SK-N-SH (cell line): ENCODE measurements around the gene DSCAML1. TPM values are rescaled to one million over a fixed set of nuclear protein-coding genes. Genes with fewer than 3 reads are reported as not detected.

ENCODE experiments used
- CTCF ChIA-PET: fragments of 300-600, 350-600 bp; formaldehyde crosslinking; extraction: SDS; loops from one replicate; lab custom pipeline; 2021; lab: Yijun Ruan, JAX
- POLR2A ChIA-PET: fragments of 350-600 bp; sonication (Branson Sonifier 250); formaldehyde crosslinking; extraction: SDS; loops from one replicate; lab custom pipeline; 2020; ENCODE audit warnings: antibody characterized with exemption, inconsistent platforms; lab: Yijun Ruan, JAX
- DNase-seq: peaks from one replicate; pipeline ENCODE4 v3.0.0; 2012
- H2AFZ ChIP-seq: fragments of 200-600 bp; sonication (generic); 2 replicates; pipeline ENCODE4 v1.8.1; 2016; ENCODE audit warnings: antibody characterized with exemption, mild to moderate bottlenecking, low read depth
- H3F3A ChIP-seq: fragments of 200-600 bp; sonication (generic); replicated peaks from 2 replicates; pipeline ENCODE3; 2016; ENCODE audit warnings: antibody characterized with exemption, mild to moderate bottlenecking; ENCODE audit not compliant: insufficient read depth
- H3K27ac ChIP-seq, 2 experiments: fragments of 200-500 bp in 1 of 2; fragments of 200-600 bp in 1 of 2; sonication (Bioruptor generic) in 1 of 2; sonication (generic), shearing (Covaris generic) in 1 of 2; 2 replicates each; pipeline versions ENCODE4 v1.5.1 to v1.6.1; 2014 to 2016; ENCODE audit warnings: low read depth in 2 of 2, inconsistent platforms in 1 of 2, low read length in 1 of 2, mild to moderate bottlenecking in 1 of 2, mixed read lengths in 1 of 2
- H3K27me3 ChIP-seq: fragments of 200-600 bp; sonication (generic), shearing (Covaris generic); 2 replicates; pipeline ENCODE4 v1.6.1; 2016; ENCODE audit warnings: mixed run types; ENCODE audit not compliant: insufficient read depth
- H3K36me3 ChIP-seq, 2 experiments: fragments of 200-500 bp in 1 of 2; fragments of 200-600 bp in 1 of 2; sonication (Bioruptor generic) in 1 of 2; sonication (generic) in 1 of 2; replicated peaks in 1 of 2; 2 replicates each; pipeline versions ENCODE3 to v1.5.1; 2014 to 2016; ENCODE audit warnings: low read length in 1 of 2, mild to moderate bottlenecking in 1 of 2; ENCODE audit not compliant: insufficient read depth in 2 of 2, control insufficient read depth in 1 of 2
- H3K4me1 ChIP-seq, 2 experiments: fragments of 200-500 bp in 1 of 2; fragments of 200-600 bp in 1 of 2; sonication (Bioruptor generic) in 1 of 2; sonication (generic), shearing (Covaris generic) in 1 of 2; 2 replicates each; pipeline versions ENCODE4 v1.5.1 to v1.6.1; 2014 to 2016; ENCODE audit warnings: low read depth in 1 of 2, low read length in 1 of 2, mixed run types in 1 of 2; ENCODE audit not compliant: insufficient read depth in 2 of 2, control insufficient read depth in 1 of 2
- H3K4me2 ChIP-seq: fragments of 200-600 bp; sonication (generic), shearing (Covaris generic); 2 replicates; pipeline ENCODE4 v1.6.1; 2017; ENCODE audit warnings: mixed run types
- H3K4me3 ChIP-seq, 2 experiments: fragments of 200-500 bp in 1 of 2; fragments of 200-600 bp in 1 of 2; sonication (Bioruptor generic) in 1 of 2; sonication (generic), shearing (Covaris generic) in 1 of 2; 2 replicates each; pipeline versions ENCODE4 v1.5.1 to v1.8.1; 2014 to 2016; ENCODE audit warnings: low read depth in 2 of 2, inconsistent platforms in 1 of 2, low read length in 1 of 2, mild to moderate bottlenecking in 1 of 2, mixed read lengths in 1 of 2, moderate library complexity in 1 of 2
- H3K79me2 ChIP-seq: fragments of 200-600 bp; sonication (generic); 2 replicates; pipeline ENCODE4 v1.8.1; 2017; ENCODE audit warnings: mild to moderate bottlenecking; ENCODE audit not compliant: insufficient read depth
- H3K9ac ChIP-seq: fragments of 200-600 bp; sonication (generic); 2 replicates; pipeline ENCODE4 v1.6.1; 2017; ENCODE audit warnings: mixed run types
- H3K9me2 ChIP-seq: fragments of 200-600 bp; sonication (generic); 2 replicates; pipeline ENCODE4 v1.6.1; 2017; ENCODE audit warnings: mixed run types
- H3K9me3 ChIP-seq: fragments of 200-600 bp; sonication (generic); 2 replicates; pipeline ENCODE4 v1.6.1; 2017; ENCODE audit warnings: mixed run types, mild to moderate bottlenecking, moderate library complexity
- H4K20me1 ChIP-seq: fragments of 200-600 bp; sonication (generic); 2 replicates; pipeline ENCODE4 v1.6.1; 2017; ENCODE audit warnings: mild to moderate bottlenecking, mixed run types; ENCODE audit not compliant: insufficient read depth
- CHD2 ChIP-seq: fragments of 150-350 bp; IDR thresholded peaks from 2 replicates; pipeline ENCODE4 v1.6.1; 2018; ENCODE audit warnings: low read length; ENCODE audit not compliant: partially characterized antibody
- ELF1 ChIP-seq: IDR thresholded peaks from 2 replicates; pipeline ENCODE4 v1.4.0; 2012
- EP300 ChIP-seq, 2 experiments: IDR thresholded peaks; 2 replicates each; pipeline versions ENCODE4 v1.4.0 to v1.6.1; 2012; ENCODE audit warnings: borderline replicate concordance in 1 of 2, low read depth in 1 of 2, low read length in 1 of 2
- GATA2 ChIP-seq: sonication (generic); formaldehyde crosslinking; IDR thresholded peaks from 2 replicates; pipeline ENCODE4 v1.5.0; 2020; ENCODE audit warnings: mild to moderate bottlenecking, missing genetic modification reagents
- MEF2A ChIP-seq: IDR thresholded peaks from 2 replicates; pipeline ENCODE4 v1.4.0; 2012; ENCODE audit warnings: low read depth, borderline replicate concordance
- POLR2AphosphoS5 ChIP-seq: IDR thresholded peaks from 2 replicates; pipeline ENCODE4 v1.6.1; 2012; ENCODE audit warnings: low read depth, low read length
- RFX5 ChIP-seq: IDR thresholded peaks from 2 replicates; pipeline ENCODE4 v1.6.1; 2012; ENCODE audit warnings: mild to moderate bottlenecking, improper control_type of control experiment, low read length
- RXRA ChIP-seq: IDR thresholded peaks from 2 replicates; pipeline ENCODE4 v1.4.0; 2012; ENCODE audit warnings: low read depth, mild to moderate bottlenecking, borderline replicate concordance
- SMC3 ChIP-seq: IDR thresholded peaks from 2 replicates; pipeline ENCODE4 v1.6.1; 2012; ENCODE audit warnings: low read depth, low read length, improper control_type of control experiment
- TAF1 ChIP-seq: IDR thresholded peaks from 2 replicates; pipeline ENCODE4 v1.6.1; 2012; ENCODE audit warnings: low read depth, mild to moderate bottlenecking, low read length, moderate library complexity, borderline replicate concordance
- YY1 ChIP-seq: IDR thresholded peaks from 2 replicates; pipeline ENCODE4 v1.4.0; 2012; ENCODE audit warnings: low read depth, mild to moderate bottlenecking
- WGBS: methylation state at CpG from one replicate; pipeline ENCODE4 v1.1.6; 2017; ENCODE audit warnings: low lambda C conversion rate; 5-methylcytosine and 5-hydroxymethylcytosine counted together
- polyA plus RNA-seq, 3 experiments: library from polyadenylated mRNA; depleted of rRNA; stranded (reverse); fragments of >200 nt; gene quantifications; 2 replicates each; pipeline ENCODE4 v1.2.3, GENCODE V29; 2012
- TF ChIP-seq, protein P1 (sequence below): IDR thresholded peaks from 2 replicates; pipeline ENCODE4 v1.6.1; 2012; ENCODE audit warnings: mild to moderate bottlenecking, low read depth, low read length, moderate library complexity
- TF ChIP-seq, protein P2 (sequence below): fragments of 150-350 bp; IDR thresholded peaks from 2 replicates; pipeline ENCODE4 v1.6.1; 2017; ENCODE audit warnings: antibody characterized with exemption, low read length, low read depth, borderline replicate concordance
- TF ChIP-seq, protein P3 (sequence below): IDR thresholded peaks from 2 replicates; pipeline ENCODE4; 2012
- TF ChIP-seq, protein P4 (sequence below): IDR thresholded peaks from 2 replicates; pipeline ENCODE4 v1.4.0; 2012; ENCODE audit warnings: low read depth
- TF ChIP-seq, protein P5 (sequence below): IDR thresholded peaks from 2 replicates; pipeline ENCODE4 v1.4.0; 2012; ENCODE audit warnings: low read depth, borderline replicate concordance
- TF ChIP-seq, protein P6 (sequence below): fragments of 200-600 bp; sonication (generic); IDR thresholded peaks from 2 replicates; pipeline ENCODE4 v1.6.1; 2017; ENCODE audit warnings: antibody characterized with exemption, mild to moderate bottlenecking, moderate library complexity

DSCAML1 gene
- polyA plus RNA-seq, 1 of the 3 experiments (the other 2 are of a cell fraction) = not detected

DNA sequence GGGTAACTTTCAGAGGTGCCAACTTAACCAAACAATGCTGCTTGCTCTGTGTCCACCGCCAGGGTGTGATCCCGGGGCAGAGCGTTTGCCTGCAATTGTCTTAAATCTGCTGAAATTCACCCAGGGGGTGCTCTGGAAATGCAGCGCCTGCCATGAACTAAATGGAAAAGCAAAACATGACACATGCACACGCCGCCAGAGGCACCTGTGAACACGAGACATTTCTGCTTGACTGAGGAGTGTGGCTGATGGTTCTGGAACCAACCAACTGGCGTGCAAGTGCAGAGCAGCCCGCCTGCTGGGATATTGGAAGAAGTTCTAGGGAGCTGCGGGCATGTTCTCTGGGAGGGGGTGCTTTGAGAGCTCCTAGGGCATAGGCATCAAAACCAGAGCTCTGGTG is 30.4 kb downstream of the DSCAML1 start:
- TF ChIP-seq, protein P1, sequence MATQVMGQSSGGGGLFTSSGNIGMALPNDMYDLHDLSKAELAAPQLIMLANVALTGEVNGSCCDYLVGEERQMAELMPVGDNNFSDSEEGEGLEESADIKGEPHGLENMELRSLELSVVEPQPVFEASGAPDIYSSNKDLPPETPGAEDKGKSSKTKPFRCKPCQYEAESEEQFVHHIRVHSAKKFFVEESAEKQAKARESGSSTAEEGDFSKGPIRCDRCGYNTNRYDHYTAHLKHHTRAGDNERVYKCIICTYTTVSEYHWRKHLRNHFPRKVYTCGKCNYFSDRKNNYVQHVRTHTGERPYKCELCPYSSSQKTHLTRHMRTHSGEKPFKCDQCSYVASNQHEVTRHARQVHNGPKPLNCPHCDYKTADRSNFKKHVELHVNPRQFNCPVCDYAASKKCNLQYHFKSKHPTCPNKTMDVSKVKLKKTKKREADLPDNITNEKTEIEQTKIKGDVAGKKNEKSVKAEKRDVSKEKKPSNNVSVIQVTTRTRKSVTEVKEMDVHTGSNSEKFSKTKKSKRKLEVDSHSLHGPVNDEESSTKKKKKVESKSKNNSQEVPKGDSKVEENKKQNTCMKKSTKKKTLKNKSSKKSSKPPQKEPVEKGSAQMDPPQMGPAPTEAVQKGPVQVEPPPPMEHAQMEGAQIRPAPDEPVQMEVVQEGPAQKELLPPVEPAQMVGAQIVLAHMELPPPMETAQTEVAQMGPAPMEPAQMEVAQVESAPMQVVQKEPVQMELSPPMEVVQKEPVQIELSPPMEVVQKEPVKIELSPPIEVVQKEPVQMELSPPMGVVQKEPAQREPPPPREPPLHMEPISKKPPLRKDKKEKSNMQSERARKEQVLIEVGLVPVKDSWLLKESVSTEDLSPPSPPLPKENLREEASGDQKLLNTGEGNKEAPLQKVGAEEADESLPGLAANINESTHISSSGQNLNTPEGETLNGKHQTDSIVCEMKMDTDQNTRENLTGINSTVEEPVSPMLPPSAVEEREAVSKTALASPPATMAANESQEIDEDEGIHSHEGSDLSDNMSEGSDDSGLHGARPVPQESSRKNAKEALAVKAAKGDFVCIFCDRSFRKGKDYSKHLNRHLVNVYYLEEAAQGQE = no peak
- no peak for TF ChIP-seq POLR2AphosphoS5
- TF ChIP-seq, protein P2, sequence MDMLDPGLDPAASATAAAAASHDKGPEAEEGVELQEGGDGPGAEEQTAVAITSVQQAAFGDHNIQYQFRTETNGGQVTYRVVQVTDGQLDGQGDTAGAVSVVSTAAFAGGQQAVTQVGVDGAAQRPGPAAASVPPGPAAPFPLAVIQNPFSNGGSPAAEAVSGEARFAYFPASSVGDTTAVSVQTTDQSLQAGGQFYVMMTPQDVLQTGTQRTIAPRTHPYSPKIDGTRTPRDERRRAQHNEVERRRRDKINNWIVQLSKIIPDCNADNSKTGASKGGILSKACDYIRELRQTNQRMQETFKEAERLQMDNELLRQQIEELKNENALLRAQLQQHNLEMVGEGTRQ = no peak
- TF ChIP-seq, protein P3, sequence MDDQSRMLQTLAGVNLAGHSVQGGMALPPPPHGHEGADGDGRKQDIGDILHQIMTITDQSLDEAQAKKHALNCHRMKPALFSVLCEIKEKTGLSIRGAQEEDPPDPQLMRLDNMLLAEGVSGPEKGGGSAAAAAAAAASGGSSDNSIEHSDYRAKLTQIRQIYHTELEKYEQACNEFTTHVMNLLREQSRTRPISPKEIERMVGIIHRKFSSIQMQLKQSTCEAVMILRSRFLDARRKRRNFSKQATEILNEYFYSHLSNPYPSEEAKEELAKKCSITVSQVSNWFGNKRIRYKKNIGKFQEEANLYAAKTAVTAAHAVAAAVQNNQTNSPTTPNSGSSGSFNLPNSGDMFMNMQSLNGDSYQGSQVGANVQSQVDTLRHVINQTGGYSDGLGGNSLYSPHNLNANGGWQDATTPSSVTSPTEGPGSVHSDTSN = no peak
- TF ChIP-seq RFX5 = no peak
- TF ChIP-seq, protein P4, sequence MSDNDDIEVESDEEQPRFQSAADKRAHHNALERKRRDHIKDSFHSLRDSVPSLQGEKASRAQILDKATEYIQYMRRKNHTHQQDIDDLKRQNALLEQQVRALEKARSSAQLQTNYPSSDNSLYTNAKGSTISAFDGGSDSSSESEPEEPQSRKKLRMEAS = no peak
- no peak for TF ChIP-seq SMC3
- TF ChIP-seq MEF2A = no peak
- no peak for TF ChIP-seq GATA2
- TF ChIP-seq, protein P5, sequence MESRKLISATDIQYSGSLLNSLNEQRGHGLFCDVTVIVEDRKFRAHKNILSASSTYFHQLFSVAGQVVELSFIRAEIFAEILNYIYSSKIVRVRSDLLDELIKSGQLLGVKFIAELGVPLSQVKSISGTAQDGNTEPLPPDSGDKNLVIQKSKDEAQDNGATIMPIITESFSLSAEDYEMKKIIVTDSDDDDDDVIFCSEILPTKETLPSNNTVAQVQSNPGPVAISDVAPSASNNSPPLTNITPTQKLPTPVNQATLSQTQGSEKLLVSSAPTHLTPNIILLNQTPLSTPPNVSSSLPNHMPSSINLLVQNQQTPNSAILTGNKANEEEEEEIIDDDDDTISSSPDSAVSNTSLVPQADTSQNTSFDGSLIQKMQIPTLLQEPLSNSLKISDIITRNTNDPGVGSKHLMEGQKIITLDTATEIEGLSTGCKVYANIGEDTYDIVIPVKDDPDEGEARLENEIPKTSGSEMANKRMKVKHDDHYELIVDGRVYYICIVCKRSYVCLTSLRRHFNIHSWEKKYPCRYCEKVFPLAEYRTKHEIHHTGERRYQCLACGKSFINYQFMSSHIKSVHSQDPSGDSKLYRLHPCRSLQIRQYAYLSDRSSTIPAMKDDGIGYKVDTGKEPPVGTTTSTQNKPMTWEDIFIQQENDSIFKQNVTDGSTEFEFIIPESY = no peak
- no peak for TF ChIP-seq CHD2
- no peak for TF ChIP-seq EP300 (IDR thresholded peaks at IDR 0.05; ENCODE audit: borderline replicate concordance in 1 of 2, low read depth in 1 of 2, low read length in 1 of 2)
- no peak for TF ChIP-seq TAF1
- no peak for TF ChIP-seq RXRA
- no peak for TF ChIP-seq YY1
- TF ChIP-seq ELF1 = no peak
- TF ChIP-seq, protein P6, sequence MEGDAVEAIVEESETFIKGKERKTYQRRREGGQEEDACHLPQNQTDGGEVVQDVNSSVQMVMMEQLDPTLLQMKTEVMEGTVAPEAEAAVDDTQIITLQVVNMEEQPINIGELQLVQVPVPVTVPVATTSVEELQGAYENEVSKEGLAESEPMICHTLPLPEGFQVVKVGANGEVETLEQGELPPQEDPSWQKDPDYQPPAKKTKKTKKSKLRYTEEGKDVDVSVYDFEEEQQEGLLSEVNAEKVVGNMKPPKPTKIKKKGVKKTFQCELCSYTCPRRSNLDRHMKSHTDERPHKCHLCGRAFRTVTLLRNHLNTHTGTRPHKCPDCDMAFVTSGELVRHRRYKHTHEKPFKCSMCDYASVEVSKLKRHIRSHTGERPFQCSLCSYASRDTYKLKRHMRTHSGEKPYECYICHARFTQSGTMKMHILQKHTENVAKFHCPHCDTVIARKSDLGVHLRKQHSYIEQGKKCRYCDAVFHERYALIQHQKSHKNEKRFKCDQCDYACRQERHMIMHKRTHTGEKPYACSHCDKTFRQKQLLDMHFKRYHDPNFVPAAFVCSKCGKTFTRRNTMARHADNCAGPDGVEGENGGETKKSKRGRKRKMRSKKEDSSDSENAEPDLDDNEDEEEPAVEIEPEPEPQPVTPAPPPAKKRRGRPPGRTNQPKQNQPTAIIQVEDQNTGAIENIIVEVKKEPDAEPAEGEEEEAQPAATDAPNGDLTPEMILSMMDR = no peak
- WGBS = 50% methylated on average over 10 of the region's 10 CpGs
- DNase-seq = no peak
- Histone ChIP-seq H3K27me3 (no peaks in the 10 kb centered on the region; the same call in 1 of the 2 replicates), H3F3A (no peaks in the 10 kb centered on the region), H3K27ac (no peak overlapping the region), H3K4me3 (no peak overlapping the region), H2AFZ (no peak overlapping the region), H4K20me1 (no peaks in the 10 kb centered on the region), H3K9ac (no peak overlapping the region), H3K36me3 (no peaks in the 10 kb centered on the region), H3K9me3 (no peaks in the 10 kb centered on the region), H3K79me2 (no peaks in the 10 kb centered on the region), H3K4me2 (no peak overlapping the region), H3K4me1 (peaks cover 0 to 23% of the 10 kb centered on the region in 2 experiments; a peak in 2 of 4 replicates), H3K9me2 (no peaks in the 10 kb centered on the region)
- ChIA-PET POLR2A (no interaction called here), CTCF (interaction anchor here (0.7 to 1.4 kb wide), 4 partner anchors 41 to 323 kb away, joined by 3 to 5 read pairs (median 4); no protein-coding TSS in a partner anchor)
